H1 (cell line): ENCODE results near the gene HOMER2. TPM values are rescaled to one million over a fixed set of nuclear protein-coding genes. Genes with fewer than 3 reads are reported as not detected.
A peak's percentile ranks its signal among the peaks of the same experiment; 100 is the strongest.

Source experiments
- ATF3 ChIP-seq: IDR thresholded peaks from 2 replicates; pipeline ENCODE4 v1.6.1; 2011; ENCODE audit warnings: low read depth, mild to moderate bottlenecking, low read length; ENCODE audit not compliant: insufficient read depth
- GABPA ChIP-seq: IDR thresholded peaks from 2 replicates; pipeline ENCODE4 v1.6.1; 2011; ENCODE audit warnings: mild to moderate bottlenecking, low read length, moderate library complexity, borderline replicate concordance; ENCODE audit not compliant: insufficient read depth
- KDM1A ChIP-seq: fragments of 200-600, 300-600 bp; sonication (generic); IDR thresholded peaks from 2 replicates; pipeline ENCODE4 v1.7.1; 2016; ENCODE audit warnings: mild to moderate bottlenecking, low read length, borderline replicate concordance
- MAFK ChIP-seq: IDR thresholded peaks from 2 replicates; pipeline ENCODE4 v1.6.1; 2012; ENCODE audit warnings: low read depth, mild to moderate bottlenecking, improper control_type of control experiment, low read length
- NANOG ChIP-seq: IDR thresholded peaks from 2 replicates; pipeline ENCODE4 v1.6.1; 2011; ENCODE audit warnings: low read length, low read depth, mild to moderate bottlenecking, inconsistent platforms; ENCODE audit not compliant: insufficient read depth, poor library complexity, severe bottlenecking
- TAF7 ChIP-seq: optimal IDR thresholded peaks from 2 replicates; pipeline ENCODE3; 2011; ENCODE audit warnings: low read depth, mild to moderate bottlenecking, inconsistent platforms, low read length, moderate library complexity, borderline replicate concordance
- polyA plus RNA-seq, 7 experiments: library from polyadenylated mRNA; depleted of rRNA in 3 of 7; stranded (reverse) in 5 of 7; unstranded in 2 of 7; fragments of >200 nt in 5 of 7; fragments of 200-250 nt in 2 of 7; gene quantifications; 1 replicate in 5 of 7; 2 replicates in 1 of 7; 4 replicates in 1 of 7; pipeline versions ENCODE4 v1.2.1 to v1.2.3, GENCODE V29; 2011 to 2013; ENCODE audit warnings: missing spikeins in 2 of 7, mixed read lengths in 2 of 7
- total RNA-seq: library from RNA; stranded (reverse); fragmentation: NEBNext Ultra II Directional; extraction: Animal tissue kit (Norgen Biotek cat#: 25700); gene quantifications from 2 replicates; pipeline ENCODE4 v1.2.1, GENCODE V29; 2021

The HOMER2 gene
- total and polyA plus RNA-seq, 2 of the 8 experiments (the other 6 are each of a cell fraction or from before 2014, with no cell fraction given) = 12.5 to 27.6 TPM

GRCh38 chr15:82985688-82986441, 33.3 kb upstream of the HOMER2 start, which contains the start of gene RAMAC (continued):
- TF ChIP-seq GABPA = peak; percentile 88
- no peak for TF ChIP-seq MAFK
- no peak for TF ChIP-seq TAF7
- no peak for TF ChIP-seq ATF3
- TF ChIP-seq NANOG = no peak
- TF ChIP-seq KDM1A = no peak
